Spleen (tissue), 11 donors: ENCODE results near the gene MRPL32. TPM values are rescaled to one million over a fixed set of nuclear protein-coding genes. Genes with fewer than 3 reads are reported as not detected.

Experiments used
- DNase-seq: peaks from one replicate; pipeline ENCODE4 v3.0.0-alpha.2; 2020
- H3K27ac ChIP-seq, 8 donors: fragments of 200-600 bp; sonication (generic) in 7 of 8; 1 replicate in 4 of 8; 2 replicates in 4 of 8; pipeline versions ENCODE4 v1.5.0 to v1.8.0; 2016 to 2021; ENCODE audit warnings: inconsistent platforms in 4 of 8, mild to moderate bottlenecking in 4 of 8, moderate library complexity in 1 of 8
- H3K27me3 ChIP-seq, 7 donors: fragments of 200-600 bp; sonication (generic) in 6 of 7; replicated peaks in 1 of 7; 1 replicate in 4 of 7; 2 replicates in 3 of 7; pipeline versions ENCODE4 v1.5.0 to v1.8.0; 2016 to 2021; ENCODE audit warnings: inconsistent platforms in 3 of 7, mild to moderate bottlenecking in 1 of 7
- H3K36me3 ChIP-seq, 6 donors: fragments of 200-600 bp; sonication (generic) in 5 of 6; 1 replicate in 4 of 6; 2 replicates in 2 of 6; pipeline versions ENCODE4 v1.5.0 to v1.8.0; 2016 to 2021; ENCODE audit warnings: inconsistent platforms in 2 of 6
- H3K4me1 ChIP-seq, 6 donors: fragments of 200-600 bp; sonication (generic) in 5 of 6; 1 replicate in 3 of 6; 2 replicates in 3 of 6; pipeline versions ENCODE4 v1.5.0 to v1.8.0; 2016 to 2021; ENCODE audit warnings: inconsistent platforms in 3 of 6
- H3K4me3 ChIP-seq, 8 donors: fragments of 200-600 bp; sonication (generic) in 7 of 8; 1 replicate in 4 of 8; 2 replicates in 4 of 8; pipeline versions ENCODE4 v1.5.0 to v1.8.0; 2016 to 2021; ENCODE audit warnings: inconsistent platforms in 4 of 8, mild to moderate bottlenecking in 4 of 8, moderate library complexity in 2 of 8
- H3K9me3 ChIP-seq, 8 donors: fragments of 200-600 bp; sonication (generic) in 7 of 8; 1 replicate in 4 of 8; 2 replicates in 4 of 8; pipeline versions ENCODE4 v1.5.0 to v1.8.0; 2016 to 2021; ENCODE audit warnings: inconsistent platforms in 4 of 8
- CTCF ChIP-seq, 11 experiments: fragments of 200-600 bp in 7 of 11; fragments of 450-650 bp in 4 of 11; sonication (generic) in 4 of 11; IDR thresholded peaks in 8 of 11; conservative IDR thresholded peaks in 3 of 11; 1 replicate in 7 of 11; 2 replicates in 4 of 11; pipeline versions ENCODE4 v1.4.0 to v1.8.0; 2016 to 2021; ENCODE audit warnings: antibody characterized with exemption in 11 of 11, inconsistent platforms in 4 of 11, mild to moderate bottlenecking in 1 of 11
- POLR2A ChIP-seq, 3 donors: fragments of 450-650 bp; IDR thresholded peaks; one replicate each; pipeline ENCODE4 v1.5.1; 2017; ENCODE audit warnings: antibody characterized with exemption in 3 of 3, mild to moderate bottlenecking in 1 of 3
- POLR2AphosphoS5 ChIP-seq, 3 donors: sonication (generic); formaldehyde crosslinking; IDR thresholded peaks; one replicate each; pipeline ENCODE4 v1.5.1; 2017; ENCODE audit warnings: antibody characterized with exemption in 3 of 3
- WGBS, 5 donors: extraction: QIAGEN DNeasy Blood & Tissue Kit in 3 of 5; methylation state at CpG; one replicate each; pipeline versions ENCODE4 v1.1.5 to v1.1.7; 2013 to 2018; 5-methylcytosine and 5-hydroxymethylcytosine counted together
- intact Hi-C: fragments of 100-400 bp; cut with DNase I; formaldehyde crosslinking; loops from one replicate; pipeline ENCODE4 v1.15.0; 2023; ENCODE audit warnings: low total_unique reads
- polyA plus RNA-seq, 3 donors: library from polyadenylated mRNA; stranded (reverse); fragments of 200-250 nt; gene quantifications; one replicate each; pipeline ENCODE4 v1.2.1, GENCODE V29; 2013
- total RNA-seq, 7 donors: library from RNA; depleted of rRNA in 3 of 7; stranded (reverse); fragments of >200 nt in 3 of 7; fragmentation: NEBNext Ultra II Directional in 4 of 7; extraction: Animal tissue kit (Norgen Biotek cat#: 25700) in 4 of 7; gene quantifications; one replicate each; pipeline versions ENCODE4 v1.1.0 to v1.2.1, GENCODE V29; 2016 to 2021
- donor health status: healthy with polysubstance abuse.
- donor health status: DM: no; HTN: no; CAD: no; lungs with moderate emphysema.
- donor health status: DM: no; HTN: no; CAD: no.
- donor health status: Bipolar disorder and iron deficiency.
- donor health status: healthy.
- donor health status: DM: no; HTN: no; CAD: no.
- donor health status: DM: yes; HTN: yes; CAD: no.

Gene MRPL32
- total and polyA plus RNA-seq, 10 donors, result 27.7 to 59.4 (median 36.9) TPM

- intact Hi-C loops, result no loop called here
- no peak for DNase-seq
- H3K4me1 ChIP-seq, result no peaks in the 10 kb centered on the region
- H3K27ac ChIP-seq, result no peak overlapping the region
- no peaks in the 10 kb centered on the region for H3K36me3 ChIP-seq
- H3K27me3 ChIP-seq, result no peaks in the 10 kb centered on the region
- no peak overlapping the region for H3K4me3 ChIP-seq
- no peak for TF ChIP-seq POLR2A (IDR thresholded peaks at IDR 0.05)
- 70 to 89% (median 84%) methylated on average over 4 of the region's 4 CpGs for WGBS, 5 donors
- peaks cover 0 to 26% (median 15%) of the 10 kb centered on the region in 8 donors for H3K9me3 ChIP-seq
Measured at GRCh38 chr7:42953994-42954393, 21.8 kb downstream of the MRPL32 start.

- no peak overlapping the region for H3K4me3 ChIP-seq
- H3K4me1 ChIP-seq, result no peaks in the 10 kb centered on the region
- no peak for TF ChIP-seq POLR2A (IDR thresholded peaks at IDR 0.05)
- no peak for TF ChIP-seq CTCF (IDR thresholded peaks at IDR 0.05 in 8 of 11, conservative IDR thresholded peaks at IDR 0.05 in 3 of 11)
- no peak for TF ChIP-seq POLR2AphosphoS5 (IDR thresholded peaks at IDR 0.05)
- intact Hi-C loops, result no loop called here
- H3K27ac ChIP-seq, result no peak overlapping the region
- H3K36me3 ChIP-seq, result no peaks in the 10 kb centered on the region
- peaks cover 0 to 6% (median 0%) of the 10 kb centered on the region in 7 donors for H3K27me3 ChIP-seq
- peaks cover 0 to 26% (median 15%) of the 10 kb centered on the region in 8 donors for H3K9me3 ChIP-seq
- no peak for DNase-seq
Measured at GRCh38 chr7:42956062-42956461, 23.9 kb downstream of the MRPL32 start.

DNA sequence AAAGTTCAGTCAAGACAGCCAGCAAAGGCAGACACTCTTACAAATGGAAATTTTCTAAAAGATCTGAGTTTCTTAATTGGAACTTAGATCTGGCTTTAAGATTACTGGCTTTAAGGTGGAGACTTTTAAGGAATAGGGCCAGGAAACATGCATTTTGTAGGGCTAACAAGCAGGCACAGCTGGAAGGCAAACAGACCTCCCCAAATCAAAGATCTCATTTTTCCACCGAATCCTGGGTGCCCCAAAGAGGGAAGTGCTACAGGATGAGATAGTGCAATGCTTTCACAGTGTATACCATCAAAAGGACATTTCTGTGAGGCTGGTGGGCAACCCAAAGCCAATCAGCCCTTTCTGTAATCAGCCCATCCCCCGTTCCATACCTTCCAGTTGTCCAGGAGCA is 27.4 kb downstream of the MRPL32 start:
- Histone ChIP-seq H3K27ac (no peak overlapping the region), H3K27me3 (peaks cover 0 to 6% (median 0%) of the 10 kb centered on the region in 7 donors), H3K9me3 (peaks cover 0 to 26% (median 15%) of the 10 kb centered on the region in 8 donors), H3K4me3 (no peak overlapping the region), H3K4me1 (no peaks in the 10 kb centered on the region), H3K36me3 (no peaks in the 10 kb centered on the region)
- no peak for TF ChIP-seq POLR2AphosphoS5 (IDR thresholded peaks at IDR 0.05)
- no peak for TF ChIP-seq POLR2A (IDR thresholded peaks at IDR 0.05)
- TF ChIP-seq CTCF (IDR thresholded peaks at IDR 0.05 in 8 of 11, conservative IDR thresholded peaks at IDR 0.05 in 3 of 11), result no peak
- intact Hi-C loops, result no loop called here
- DNase-seq, result no peak
- WGBS, 5 donors, result 73 to 88% (median 79%) methylated on average over 2 of the region's 2 CpGs

GRCh38 chr7:42960762-42961161 is 28.6 kb downstream of the MRPL32 start:
- intact Hi-C loops, result no loop called here
- Histone ChIP-seq H3K27ac (no peak overlapping the region), H3K4me1 (no peaks in the 10 kb centered on the region), H3K9me3 (peaks cover 0 to 20% (median 10%) of the 10 kb centered on the region in 8 donors), H3K27me3 (peaks cover 0 to 6% (median 0%) of the 10 kb centered on the region in 7 donors), H3K4me3 (no peak overlapping the region), H3K36me3 (no peaks in the 10 kb centered on the region)
- WGBS, 5 donors, result 46 to 65% (median 54%) methylated on average over 2 of the region's 2 CpGs
- no peak for DNase-seq
- TF ChIP-seq POLR2A (IDR thresholded peaks at IDR 0.05), result no peak
- no peak for TF ChIP-seq POLR2AphosphoS5 (IDR thresholded peaks at IDR 0.05)

- TF ChIP-seq POLR2AphosphoS5 (IDR thresholded peaks at IDR 0.05) (no peak), POLR2A (IDR thresholded peaks at IDR 0.05) (no peak), CTCF (IDR thresholded peaks at IDR 0.05 in 8 of 11, conservative IDR thresholded peaks at IDR 0.05 in 3 of 11) (no peak)
- Histone ChIP-seq H3K9me3 (peaks cover 0 to 16% (median 6%) of the 10 kb centered on the region in 8 donors), H3K27ac (no peak overlapping the region), H3K4me1 (no peaks in the 10 kb centered on the region), H3K4me3 (no peak overlapping the region), H3K36me3 (no peaks in the 10 kb centered on the region), H3K27me3 (peaks cover 0 to 6% (median 0%) of the 10 kb centered on the region in 7 donors)
- intact Hi-C loops, result no loop called here
- 27 to 51% (median 29%) methylated on average over 2 of the region's 2 CpGs for WGBS, 5 donors
- no peak for DNase-seq
Measured at GRCh38 chr7:42961170-42961569, 29.0 kb downstream of the MRPL32 start.
